WI38 (cell line): ENCODE results near the gene PCDHGA7.
"Not testable (repeated sequence)": the region's sequence is repeated elsewhere in the genome, so short reads cannot be mapped to it uniquely, and the experiment has no call there.

Source experiments
- H3K4me3 ChIP-seq: 2 replicates; pipeline ENCODE4 v1.5.1; 2011; ENCODE audit warnings: low read depth, mild to moderate bottlenecking, control low read depth, low read length
- TF ChIP-seq, protein P1 (sequence below): IDR thresholded peaks from 2 replicates; pipeline ENCODE4 v1.5.1; 2012; ENCODE audit warnings: low read depth, mild to moderate bottlenecking, control low read depth, low read length

PCDHGA7 gene

DNA sequence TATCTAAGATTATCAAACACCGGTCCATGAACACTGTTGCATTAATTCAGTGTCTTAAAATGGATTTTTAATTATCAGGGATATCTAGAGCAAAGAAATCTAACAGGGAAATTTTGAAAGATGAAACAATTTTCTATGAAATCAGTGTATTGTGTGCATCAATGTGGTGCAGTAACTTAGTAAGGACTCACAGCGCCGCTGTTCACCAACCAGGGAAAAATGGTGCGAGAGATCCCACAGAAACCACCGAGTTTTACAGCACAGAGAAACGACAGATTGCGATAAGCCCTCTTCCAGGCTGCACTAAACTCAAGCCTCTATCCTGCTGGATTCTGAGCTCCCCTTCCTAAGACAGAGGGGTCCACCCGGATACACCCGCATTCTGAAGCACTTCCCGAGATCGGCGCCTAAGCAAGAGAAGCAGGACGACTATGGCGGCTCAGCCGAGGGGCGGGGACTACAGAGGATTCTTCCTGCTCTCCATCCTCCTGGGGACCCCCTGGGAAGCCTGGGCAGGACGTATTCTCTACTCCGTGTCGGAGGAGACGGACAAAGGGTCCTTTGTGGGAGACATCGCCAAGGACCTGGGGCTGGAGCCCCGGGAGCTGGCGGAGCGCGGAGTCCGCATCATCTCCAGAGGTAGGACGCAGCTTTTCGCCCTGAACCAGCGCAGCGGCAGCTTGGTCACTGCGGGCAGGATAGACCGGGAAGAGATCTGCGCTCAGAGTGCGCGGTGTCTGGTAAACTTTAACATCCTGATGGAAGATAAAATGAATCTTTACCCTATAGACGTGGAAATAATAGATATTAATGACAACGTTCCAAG, at the start of gene PCDHGA7:
Gene PCDHGA7 (plus strand): TSS at position 274 of the 826 bp plus-strand sequence. CDS start 158 bp downstream, at position 432.
- TF ChIP-seq, protein P1, sequence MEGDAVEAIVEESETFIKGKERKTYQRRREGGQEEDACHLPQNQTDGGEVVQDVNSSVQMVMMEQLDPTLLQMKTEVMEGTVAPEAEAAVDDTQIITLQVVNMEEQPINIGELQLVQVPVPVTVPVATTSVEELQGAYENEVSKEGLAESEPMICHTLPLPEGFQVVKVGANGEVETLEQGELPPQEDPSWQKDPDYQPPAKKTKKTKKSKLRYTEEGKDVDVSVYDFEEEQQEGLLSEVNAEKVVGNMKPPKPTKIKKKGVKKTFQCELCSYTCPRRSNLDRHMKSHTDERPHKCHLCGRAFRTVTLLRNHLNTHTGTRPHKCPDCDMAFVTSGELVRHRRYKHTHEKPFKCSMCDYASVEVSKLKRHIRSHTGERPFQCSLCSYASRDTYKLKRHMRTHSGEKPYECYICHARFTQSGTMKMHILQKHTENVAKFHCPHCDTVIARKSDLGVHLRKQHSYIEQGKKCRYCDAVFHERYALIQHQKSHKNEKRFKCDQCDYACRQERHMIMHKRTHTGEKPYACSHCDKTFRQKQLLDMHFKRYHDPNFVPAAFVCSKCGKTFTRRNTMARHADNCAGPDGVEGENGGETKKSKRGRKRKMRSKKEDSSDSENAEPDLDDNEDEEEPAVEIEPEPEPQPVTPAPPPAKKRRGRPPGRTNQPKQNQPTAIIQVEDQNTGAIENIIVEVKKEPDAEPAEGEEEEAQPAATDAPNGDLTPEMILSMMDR, result peak; percentile 28; the same call in 1 of the 2 replicates
- peak within 1 kb of the TSS; percentile 53 for H3K4me3 ChIP-seq

DNA sequence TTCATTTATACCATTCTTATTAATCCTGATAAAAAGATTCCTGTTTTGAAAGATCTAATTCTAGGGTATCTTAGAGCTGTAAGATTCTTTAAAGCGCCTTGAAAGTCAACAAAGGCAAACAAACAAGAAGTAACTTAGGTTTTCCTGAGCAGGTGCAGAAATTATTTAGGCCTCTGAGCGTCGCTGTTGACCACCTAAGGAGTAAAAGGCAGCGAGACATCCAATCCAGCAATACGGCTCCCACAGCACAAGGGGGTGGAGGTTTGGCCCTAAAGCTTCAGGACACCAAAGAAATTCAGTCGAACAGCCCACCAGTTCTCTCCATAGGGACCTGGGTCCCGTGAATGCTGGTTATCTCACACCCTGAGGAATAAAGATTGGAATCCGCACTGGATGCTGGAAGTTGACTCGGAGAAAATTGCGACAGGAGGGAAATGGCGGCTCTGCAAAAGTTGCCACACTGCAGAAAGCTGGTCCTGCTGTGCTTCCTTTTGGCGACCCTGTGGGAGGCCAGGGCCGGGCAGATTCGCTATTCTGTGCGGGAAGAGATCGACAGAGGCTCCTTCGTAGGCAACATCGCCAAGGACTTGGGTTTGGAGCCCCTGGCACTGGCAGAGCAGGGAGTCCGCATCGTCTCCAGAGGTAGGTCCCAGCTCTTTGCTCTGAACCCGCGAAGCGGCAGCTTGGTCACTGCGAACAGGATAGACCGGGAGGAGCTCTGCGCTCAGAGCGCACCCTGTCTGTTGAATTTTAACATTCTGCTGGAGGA, 43.8 kb upstream of the PCDHGA7 start, which contains the start of gene PCDHGA2:
Gene PCDHGA2 (plus strand): TSS at position 223 of the 769 bp plus-strand sequence.
- peak within 1 kb of the TSS; percentile 59 for H3K4me3 ChIP-seq
- TF ChIP-seq, protein P1, result peak; percentile 53

DNA sequence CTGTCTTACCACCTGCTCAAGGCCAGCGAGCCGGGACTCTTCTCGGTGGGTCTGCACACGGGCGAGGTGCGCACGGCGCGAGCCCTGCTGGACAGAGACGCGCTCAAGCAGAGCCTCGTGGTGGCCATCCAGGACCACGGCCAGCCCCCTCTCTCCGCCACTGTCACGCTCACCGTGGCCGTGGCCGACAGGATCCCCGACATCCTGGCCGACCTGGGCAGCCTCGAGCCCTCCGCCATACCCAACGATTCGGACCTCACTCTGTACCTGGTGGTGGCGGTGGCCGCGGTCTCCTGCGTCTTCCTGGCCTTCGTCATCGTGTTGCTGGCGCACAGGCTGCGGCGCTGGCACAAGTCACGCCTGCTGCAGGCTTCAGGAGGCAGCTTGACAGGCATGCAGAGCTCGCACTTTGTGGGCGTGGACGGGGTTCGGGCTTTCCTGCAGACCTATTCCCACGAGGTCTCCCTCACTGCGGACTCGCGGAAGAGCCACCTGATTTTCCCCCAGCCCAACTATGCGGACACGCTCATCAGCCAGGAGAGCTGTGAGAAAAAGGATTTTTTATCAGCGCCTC, 41.7 kb upstream of the PCDHGA7 start:
- not testable (repeated sequence) for H3K4me3 ChIP-seq

DNA sequence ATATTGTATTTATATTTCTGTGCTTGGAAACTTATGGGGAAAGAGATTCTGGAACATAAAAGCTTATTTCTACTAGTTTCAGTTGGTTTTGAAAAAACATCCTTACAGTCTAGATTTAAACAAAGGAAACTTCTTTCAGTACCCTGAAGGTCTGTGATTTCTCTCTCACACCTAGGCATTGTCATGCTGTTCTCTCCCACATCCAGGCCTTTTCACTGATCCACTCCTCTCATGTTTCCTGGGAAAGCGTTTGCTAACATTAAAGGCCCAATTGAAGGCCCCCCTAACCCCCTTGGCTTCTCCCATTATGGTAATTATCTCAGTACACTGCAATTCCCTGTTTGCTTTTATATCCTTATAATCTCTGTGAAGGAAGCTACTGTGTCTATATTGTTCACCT, 39.8 kb upstream of the PCDHGA7 start:
- TF ChIP-seq, protein P1, result no peak
- 0 out of 2 replicates have a peak overlapping the region, but pooled peaks have one; percentile 1 for H3K4me3 ChIP-seq

DNA sequence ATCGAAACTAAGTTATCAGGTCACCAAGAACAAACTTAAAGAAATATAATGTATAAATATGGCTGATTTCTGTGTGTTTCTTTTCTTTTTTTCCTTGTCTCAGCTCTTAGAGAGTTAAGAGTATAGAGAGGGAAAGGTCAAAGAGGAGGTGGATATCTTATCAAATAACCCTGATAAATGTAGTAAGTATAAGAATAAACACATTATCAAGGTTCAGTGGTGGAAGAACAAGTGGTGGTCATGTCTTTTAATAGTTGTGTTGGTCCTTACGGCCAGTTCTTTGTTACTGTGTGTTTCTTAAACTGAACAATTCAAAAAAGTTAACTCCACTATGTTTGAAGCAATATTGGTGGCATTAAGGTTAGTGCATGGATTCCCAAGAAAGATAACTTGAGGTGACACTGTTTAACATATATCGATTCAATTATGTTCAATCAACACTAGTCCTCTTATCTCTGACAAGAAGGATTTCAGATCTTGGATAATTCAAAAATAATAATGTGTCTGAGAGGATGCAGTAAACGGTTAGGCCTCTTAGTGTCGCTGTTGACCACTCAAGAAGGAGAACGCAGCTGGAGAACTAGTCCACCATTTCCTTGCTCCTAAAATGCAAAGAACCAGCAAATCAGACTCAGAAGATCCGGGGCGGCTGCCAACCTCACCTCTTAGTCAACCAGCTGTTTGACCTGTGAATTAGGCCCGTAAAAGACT, 39.1 kb upstream of the PCDHGA7 start, which contains the start of gene PCDHGA3:
Gene PCDHGA3 (plus strand): TSS at position 588 of the 711 bp plus-strand sequence. CDS start 205 bp downstream, outside the sequence.
- TF ChIP-seq, protein P1, result peak; percentile 26
- H3K4me3 ChIP-seq, result 0 out of 2 replicates have a peak within 1 kb of the TSS, but pooled peaks have one; percentile 1

DNA sequence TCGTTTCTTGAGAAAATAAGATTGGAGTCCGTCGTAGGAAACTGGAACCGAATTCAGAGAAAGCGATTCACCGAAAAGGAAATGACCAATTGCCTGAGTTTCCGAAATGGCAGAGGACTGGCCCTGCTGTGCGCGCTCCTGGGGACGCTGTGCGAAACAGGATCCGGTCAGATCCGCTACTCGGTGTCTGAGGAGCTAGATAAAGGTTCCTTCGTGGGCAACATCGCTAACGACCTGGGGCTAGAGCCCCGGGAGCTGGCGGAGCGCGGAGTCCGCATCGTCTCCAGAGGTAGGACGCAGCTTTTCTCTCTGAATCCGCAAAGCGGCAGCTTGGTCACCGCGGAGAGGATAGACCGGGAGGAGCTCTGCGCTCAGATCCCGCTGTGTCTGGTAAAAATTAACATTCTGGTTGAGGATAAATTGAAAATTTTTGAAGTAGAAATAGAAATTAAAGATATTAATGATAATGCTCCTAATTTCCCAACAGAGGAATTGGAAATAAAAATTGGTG, 38.5 kb upstream of the PCDHGA7 start:
- TF ChIP-seq, protein P1, result no peak
- 0 out of 2 replicates have a peak overlapping the region, but pooled peaks have one; percentile 0 for H3K4me3 ChIP-seq

DNA sequence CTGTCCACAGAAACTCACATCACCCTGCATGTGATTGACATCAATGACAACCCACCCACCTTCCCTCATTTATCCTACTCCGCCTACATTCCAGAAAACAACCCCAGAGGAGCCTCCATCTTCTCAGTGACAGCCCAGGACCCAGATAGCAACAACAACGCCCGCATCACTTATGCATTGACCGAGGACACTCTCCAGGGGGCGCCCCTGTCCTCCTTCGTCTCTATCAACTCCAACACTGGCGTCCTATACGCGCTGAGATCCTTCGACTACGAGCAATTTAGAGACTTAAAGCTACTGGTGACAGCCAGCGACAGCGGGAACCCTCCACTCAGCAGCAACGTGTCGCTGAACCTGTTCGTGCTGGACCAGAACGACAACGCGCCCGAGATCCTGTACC, 37.2 kb upstream of the PCDHGA7 start:
- TF ChIP-seq, protein P1, result no peak
- no peak overlapping the region for H3K4me3 ChIP-seq

DNA sequence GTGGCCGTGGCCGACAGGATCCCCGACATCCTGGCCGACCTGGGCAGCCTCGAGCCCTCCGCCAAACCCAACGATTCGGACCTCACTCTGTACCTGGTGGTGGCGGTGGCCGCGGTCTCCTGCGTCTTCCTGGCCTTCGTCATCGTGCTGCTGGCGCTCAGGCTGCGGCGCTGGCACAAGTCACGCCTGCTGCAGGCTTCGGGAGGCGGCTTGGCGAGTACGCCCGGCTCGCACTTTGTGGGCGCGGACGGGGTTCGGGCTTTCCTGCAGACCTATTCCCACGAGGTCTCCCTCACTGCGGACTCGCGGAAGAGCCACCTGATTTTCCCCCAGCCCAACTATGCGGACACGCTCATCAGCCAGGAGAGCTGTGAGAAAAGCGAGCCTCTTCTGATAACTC, 36.5 kb upstream of the PCDHGA7 start:
- not testable (repeated sequence) for H3K4me3 ChIP-seq
